ENCODE results near the gene C19orf38. TPM values are rescaled to one million over a fixed set of nuclear protein-coding genes. Genes with fewer than 3 reads are reported as not detected.

Gene C19orf38

DNA sequence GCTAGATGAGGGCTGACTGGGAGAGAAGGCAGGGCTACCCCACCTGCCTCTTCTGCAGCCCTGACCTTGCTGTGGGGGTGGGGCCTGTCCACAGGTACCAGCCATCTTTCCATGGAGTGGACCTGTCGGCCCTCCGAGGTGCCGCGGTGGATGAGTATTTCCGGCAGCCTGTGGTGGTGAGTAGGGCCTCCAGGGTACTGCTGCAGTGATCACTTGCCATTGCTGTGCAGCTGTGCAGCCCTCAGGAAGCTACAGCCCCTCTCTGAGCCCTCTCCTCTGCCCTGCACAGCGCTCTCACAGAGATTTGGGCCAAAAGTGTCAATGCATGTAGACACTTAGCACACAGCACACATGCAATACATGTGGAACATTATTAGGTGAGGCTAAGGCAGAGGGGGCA is 68.4 kb downstream of the C19orf38 start:
- Histone ChIP-seq H3K27me3 (ENCODE audit: insufficient read depth, poor library complexity, severe bottlenecking) (no peaks in the 10 kb centered on the region), H3K27ac (replicated peaks) (no peak overlapping the region), H3K4me3 (replicated peaks; ENCODE audit: insufficient read depth, low read length) (no peak overlapping the region)
- TF ChIP-seq GABPA (IDR thresholded peaks at IDR 0.05; ENCODE audit: low read depth) (no peak), POLR2AphosphoS5 (IDR thresholded peaks at IDR 0.05; ENCODE audit: low read depth) (no peak)
- TF ChIP-seq, protein P1, sequence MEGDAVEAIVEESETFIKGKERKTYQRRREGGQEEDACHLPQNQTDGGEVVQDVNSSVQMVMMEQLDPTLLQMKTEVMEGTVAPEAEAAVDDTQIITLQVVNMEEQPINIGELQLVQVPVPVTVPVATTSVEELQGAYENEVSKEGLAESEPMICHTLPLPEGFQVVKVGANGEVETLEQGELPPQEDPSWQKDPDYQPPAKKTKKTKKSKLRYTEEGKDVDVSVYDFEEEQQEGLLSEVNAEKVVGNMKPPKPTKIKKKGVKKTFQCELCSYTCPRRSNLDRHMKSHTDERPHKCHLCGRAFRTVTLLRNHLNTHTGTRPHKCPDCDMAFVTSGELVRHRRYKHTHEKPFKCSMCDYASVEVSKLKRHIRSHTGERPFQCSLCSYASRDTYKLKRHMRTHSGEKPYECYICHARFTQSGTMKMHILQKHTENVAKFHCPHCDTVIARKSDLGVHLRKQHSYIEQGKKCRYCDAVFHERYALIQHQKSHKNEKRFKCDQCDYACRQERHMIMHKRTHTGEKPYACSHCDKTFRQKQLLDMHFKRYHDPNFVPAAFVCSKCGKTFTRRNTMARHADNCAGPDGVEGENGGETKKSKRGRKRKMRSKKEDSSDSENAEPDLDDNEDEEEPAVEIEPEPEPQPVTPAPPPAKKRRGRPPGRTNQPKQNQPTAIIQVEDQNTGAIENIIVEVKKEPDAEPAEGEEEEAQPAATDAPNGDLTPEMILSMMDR (IDR thresholded peaks at IDR 0.05; ENCODE audit: insufficient read depth, low read length), result no peak
- no peak for DNase-seq (ENCODE audit: low read depth in 1 of 2, low spot score in 1 of 2)

DNA sequence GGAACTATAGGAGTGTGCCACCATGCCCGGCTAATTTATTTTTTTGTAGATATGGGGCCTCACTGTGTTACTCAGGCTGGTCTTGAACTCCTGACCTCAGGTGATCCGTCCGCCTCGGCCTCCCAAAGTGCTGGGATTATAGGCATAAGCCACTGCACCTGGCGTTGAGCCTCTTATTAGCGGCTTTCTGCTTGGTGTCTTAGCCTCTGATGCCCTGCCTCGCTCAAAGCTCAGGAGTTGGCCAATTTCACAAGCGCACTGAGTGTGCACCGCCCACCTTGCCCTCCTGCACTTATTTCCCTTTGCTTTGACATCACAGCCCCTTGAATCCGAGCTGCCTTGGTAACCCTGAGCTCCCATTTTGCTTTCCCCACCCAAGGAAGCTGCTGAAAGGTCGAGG is 70.1 kb downstream of the C19orf38 start:
- DNase-seq (ENCODE audit: low read depth in 1 of 2, low spot score in 1 of 2), result no peak

More for the DNA sequence above, 70.1 kb downstream of the C19orf38 start:
- Histone ChIP-seq H3K4me3 (replicated peaks; ENCODE audit: insufficient read depth, low read length) (no peak overlapping the region), H3K27ac (replicated peaks) (no peak overlapping the region), H3K27me3 (ENCODE audit: insufficient read depth, poor library complexity, severe bottlenecking) (no peaks in the 10 kb centered on the region)
- TF ChIP-seq POLR2AphosphoS5 (IDR thresholded peaks at IDR 0.05; ENCODE audit: low read depth) (no peak), SPI1 (IDR thresholded peaks at IDR 0.05; ENCODE audit: borderline replicate concordance, low read depth) (no peak), GABPA (IDR thresholded peaks at IDR 0.05; ENCODE audit: low read depth) (no peak)
- TF ChIP-seq, protein P2, sequence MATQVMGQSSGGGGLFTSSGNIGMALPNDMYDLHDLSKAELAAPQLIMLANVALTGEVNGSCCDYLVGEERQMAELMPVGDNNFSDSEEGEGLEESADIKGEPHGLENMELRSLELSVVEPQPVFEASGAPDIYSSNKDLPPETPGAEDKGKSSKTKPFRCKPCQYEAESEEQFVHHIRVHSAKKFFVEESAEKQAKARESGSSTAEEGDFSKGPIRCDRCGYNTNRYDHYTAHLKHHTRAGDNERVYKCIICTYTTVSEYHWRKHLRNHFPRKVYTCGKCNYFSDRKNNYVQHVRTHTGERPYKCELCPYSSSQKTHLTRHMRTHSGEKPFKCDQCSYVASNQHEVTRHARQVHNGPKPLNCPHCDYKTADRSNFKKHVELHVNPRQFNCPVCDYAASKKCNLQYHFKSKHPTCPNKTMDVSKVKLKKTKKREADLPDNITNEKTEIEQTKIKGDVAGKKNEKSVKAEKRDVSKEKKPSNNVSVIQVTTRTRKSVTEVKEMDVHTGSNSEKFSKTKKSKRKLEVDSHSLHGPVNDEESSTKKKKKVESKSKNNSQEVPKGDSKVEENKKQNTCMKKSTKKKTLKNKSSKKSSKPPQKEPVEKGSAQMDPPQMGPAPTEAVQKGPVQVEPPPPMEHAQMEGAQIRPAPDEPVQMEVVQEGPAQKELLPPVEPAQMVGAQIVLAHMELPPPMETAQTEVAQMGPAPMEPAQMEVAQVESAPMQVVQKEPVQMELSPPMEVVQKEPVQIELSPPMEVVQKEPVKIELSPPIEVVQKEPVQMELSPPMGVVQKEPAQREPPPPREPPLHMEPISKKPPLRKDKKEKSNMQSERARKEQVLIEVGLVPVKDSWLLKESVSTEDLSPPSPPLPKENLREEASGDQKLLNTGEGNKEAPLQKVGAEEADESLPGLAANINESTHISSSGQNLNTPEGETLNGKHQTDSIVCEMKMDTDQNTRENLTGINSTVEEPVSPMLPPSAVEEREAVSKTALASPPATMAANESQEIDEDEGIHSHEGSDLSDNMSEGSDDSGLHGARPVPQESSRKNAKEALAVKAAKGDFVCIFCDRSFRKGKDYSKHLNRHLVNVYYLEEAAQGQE (IDR thresholded peaks at IDR 0.05; ENCODE audit: insufficient replicate concordance, low read depth), result no peak
- TF ChIP-seq, protein P1 (IDR thresholded peaks at IDR 0.05; ENCODE audit: insufficient read depth, low read length), result no peak

Small RNAs within 50 kb of the gene (microRNA-seq; reads per million reads assigned to microRNA genes)
- not detected for gene MIR199A1
- gene MIR6793, result not detected

Data from HL-60 (cell line).